Erythroblast (primary cell): ENCODE data around the gene FAM3C.

Experiments used
- GATA1 ChIP-seq: IDR thresholded peaks from 2 replicates; pipeline ENCODE4 v1.6.1; 2011; ENCODE audit warnings: low read depth, mild to moderate bottlenecking, control low read depth, low read length, moderate library complexity
- POLR2A ChIP-seq: IDR thresholded peaks from 2 replicates; pipeline ENCODE4 v1.6.1; 2011; ENCODE audit warnings: mild to moderate bottlenecking, low read length

- TF ChIP-seq POLR2A (no peak), GATA1 (no peak)
These were observed 52.0 kb downstream of the FAM3C start for GRCh38 chr7:121344093-121344492.
